GM19452 (cell line): ENCODE results near the gene ALG12.
"Not testable (repeated sequence)": the region's sequence is repeated elsewhere in the genome, so short reads cannot be mapped to it uniquely, and the experiment has no call there.

Source experiments
- ATAC-seq: cut with Tn5 transposase; IDR thresholded peaks from one replicate; pipeline ENCODE4 v1.9.1; 2021; ENCODE audit not compliant: unreplicated experiment

The ALG12 gene

DNA sequence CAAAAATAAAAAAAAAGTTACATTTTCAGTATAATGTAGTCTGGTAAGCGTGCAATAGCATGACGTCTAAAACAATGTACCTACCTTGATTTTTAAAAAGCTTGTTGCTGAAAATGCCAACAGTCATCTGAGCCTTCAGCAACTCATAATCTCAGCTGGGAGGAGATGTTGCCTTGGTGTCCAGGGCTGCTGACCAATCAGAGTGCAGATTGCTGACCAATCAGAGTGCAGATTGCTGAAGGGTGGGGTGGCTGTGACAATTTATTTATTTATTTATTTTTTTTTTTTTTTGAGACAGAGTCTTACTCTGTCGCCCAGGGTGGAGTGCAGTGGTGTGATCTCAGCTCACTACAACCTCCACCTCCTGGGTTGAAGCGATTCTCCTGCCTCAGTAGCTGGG lies 46.8 kb downstream of the ALG12 start:
- ATAC-seq: no peak

DNA sequence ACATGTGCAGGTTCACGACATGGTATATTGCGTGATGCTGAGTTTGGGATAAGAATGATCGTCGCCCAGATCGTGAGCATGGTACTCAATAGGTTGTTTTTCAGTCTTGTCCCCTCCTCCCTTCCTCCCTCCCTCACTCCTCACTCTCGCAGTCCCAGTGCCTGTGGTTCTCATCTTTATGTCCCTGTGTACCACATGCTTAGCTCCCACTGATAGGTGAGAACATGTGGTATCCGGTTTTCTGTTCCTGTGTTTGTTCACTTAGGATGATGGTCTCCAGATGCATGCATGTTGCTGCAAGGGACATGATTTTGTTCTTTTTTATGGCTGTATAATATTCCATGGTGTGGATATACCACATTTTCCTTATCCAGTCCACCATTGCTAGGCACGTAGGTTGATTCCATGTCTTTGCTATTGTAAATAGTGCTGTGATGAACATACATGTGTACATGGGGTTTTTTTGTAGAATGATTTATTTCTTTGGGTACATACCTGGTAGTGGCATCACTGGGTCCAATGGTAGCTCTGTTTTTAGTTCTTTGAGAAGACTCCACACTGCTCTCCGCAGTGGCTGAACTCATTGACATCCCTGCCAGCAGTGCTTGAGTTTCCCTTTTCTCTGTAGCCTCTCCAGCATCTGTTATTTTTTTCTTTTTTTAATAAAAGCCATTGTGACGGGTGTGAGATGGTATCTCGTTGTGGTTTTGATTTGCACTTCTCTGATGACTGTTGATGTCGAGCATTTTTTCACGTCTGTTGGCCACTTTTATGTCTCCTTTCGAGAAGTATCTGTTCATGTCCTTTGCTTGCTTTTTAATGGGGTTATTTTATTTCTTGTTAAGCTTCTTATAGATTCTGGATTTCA lies 48.2 kb downstream of the ALG12 start:
- ATAC-seq: no peak

GRCh38 chr22:49869086-49869830 lies 49.0 kb downstream of the ALG12 start:
- ATAC-seq: no peak

DNA sequence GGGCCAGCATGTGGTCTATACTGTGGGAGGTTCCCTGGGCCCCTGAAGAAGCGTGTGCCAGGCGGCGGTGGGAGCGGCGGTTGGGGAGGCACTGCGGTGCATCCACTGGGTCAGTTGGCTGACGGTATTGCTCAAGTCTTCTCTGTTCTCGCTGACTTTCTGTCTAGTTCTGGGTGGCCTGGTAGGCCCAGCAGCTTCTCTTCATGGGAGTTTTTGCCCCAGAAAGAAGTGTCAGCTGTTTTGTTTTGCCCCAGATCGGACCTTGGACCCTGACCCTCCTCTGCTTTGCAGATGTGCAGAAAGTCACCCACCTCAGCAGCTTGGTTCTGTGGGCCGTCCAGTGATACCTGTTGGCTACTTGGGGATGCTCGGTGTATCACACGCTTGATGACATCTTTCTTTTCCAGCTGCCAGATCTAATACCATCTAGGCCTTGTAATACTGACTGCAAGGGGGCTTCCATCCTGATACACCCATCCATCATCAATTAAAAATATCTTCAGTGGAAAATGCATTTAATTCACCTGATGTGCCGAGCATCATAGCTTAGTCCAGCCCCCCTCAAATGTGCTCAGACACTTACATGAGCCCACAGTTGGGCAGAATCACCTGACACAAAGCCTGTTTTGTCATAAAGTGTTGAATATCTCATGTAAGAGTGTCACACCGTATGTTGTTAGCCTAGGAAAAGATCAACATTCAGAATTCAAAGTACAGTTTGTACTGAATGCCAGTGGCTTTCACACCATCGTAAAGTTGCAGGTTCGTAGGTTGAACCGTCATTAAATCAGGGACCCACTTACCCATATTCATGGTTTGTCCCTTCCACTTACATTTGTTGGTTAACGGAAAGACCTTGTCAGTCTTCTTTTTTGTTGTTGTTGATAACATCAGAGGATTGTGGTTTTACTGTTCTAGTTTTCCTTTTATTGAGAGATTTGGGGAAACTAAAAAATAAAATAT lies 50.7 kb downstream of the ALG12 start:
- no peak for ATAC-seq

DNA sequence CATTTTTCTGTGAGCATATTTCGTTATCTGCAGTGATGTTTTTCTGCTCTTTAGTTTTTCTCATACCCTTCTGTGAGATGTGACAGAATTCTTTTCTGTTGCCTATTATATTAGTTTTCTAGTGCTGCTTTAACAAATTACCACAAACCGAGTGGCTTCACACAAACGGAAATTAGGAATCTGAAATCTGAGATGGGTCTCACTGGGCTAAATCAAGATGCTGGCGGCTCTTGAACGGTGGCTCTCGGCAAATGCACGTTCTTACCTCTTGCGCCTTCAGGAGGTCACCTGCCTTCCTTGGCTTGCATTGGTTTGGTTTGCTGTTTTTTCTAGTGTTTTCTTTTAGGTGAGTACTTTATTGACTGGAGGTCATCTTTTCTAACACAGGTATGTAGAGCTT lies 51.6 kb downstream of the ALG12 start:
- no peak for ATAC-seq

DNA sequence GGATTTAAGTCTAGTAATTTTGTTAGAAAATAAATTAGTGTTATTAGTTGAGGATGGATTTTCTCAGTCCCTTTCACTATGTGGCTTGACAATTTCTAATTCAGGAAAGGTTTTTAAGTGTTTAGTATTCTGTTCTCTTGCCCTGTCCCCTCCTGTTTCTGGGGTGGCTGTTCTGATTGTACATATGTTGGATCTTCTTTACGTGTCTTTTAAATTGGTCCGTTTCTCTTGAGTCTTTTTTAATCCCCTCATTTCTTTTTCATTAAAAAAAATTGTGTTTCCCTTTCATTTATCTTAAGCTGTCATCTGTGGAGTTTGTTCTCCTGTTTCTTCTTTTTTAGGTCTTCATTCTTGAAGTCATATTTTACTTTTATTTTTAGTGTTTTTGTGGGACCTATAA lies 52.1 kb downstream of the ALG12 start:
- no peak for ATAC-seq

- no peak for ATAC-seq
These were observed 53.1 kb downstream of the ALG12 start for GRCh38 chr22:49865156-49865555.

DNA sequence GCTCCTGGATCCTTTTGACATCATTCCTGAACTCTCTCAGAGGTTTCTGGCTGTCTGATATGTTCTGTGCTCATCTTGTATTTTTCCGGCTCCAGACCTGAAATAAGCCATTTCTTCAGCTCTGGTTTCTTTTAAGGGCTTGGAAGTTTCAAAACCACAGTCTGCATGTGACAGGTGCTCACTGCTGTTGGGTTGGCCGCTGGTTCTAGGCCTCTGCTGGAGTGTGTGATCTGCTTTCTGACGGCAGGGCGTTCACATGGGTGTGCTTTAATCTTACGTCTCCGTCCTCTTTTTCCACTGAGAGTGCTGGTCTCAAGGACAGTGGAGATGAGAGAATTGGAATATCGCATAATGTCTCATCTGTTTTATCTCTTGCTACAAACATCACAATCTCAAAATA lies 54.3 kb downstream of the ALG12 start:
- ATAC-seq: no peak

DNA sequence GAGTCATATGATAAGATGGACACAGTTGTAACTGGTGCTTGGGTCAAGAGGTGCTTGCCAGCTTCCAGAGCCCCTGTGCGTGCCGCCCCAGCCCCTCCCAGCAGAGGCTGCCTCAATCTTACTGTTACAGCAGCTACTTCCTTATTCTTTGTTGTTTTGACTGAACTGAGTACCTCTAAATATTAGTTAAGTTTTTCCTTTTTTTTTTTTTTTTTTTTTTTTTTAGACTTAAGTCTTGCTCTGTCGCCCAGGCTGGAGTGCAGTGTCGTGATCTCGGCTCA lies 55.8 kb downstream of the ALG12 start:
- ATAC-seq: no peak

GRCh38 chr22:49861642-49862495 lies 56.4 kb downstream of the ALG12 start:
- ATAC-seq: no peak

DNA sequence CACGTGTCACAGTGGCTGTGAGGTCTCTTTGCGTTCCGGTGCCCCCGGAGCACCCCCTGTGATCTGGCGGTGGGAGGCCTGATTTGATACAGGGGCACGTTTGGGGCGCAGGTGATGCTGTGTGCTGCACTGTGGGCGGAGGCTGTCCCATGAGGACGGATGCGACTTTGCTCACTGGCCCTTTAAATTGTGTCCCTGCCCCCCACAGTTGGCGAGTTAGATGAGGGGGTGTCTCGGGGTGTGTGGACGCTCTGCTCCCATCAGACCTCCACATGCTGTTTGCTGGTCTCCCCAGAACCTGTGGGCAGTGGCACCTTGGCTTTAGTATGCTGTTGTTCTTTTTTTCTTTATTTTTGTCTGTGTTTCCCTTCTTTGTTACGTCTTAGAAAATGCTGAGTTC lies 59.4 kb downstream of the ALG12 start:
- no peak for ATAC-seq

GRCh38 chr22:49856766-49857618 lies 61.2 kb downstream of the ALG12 start:
- no peak for ATAC-seq

DNA sequence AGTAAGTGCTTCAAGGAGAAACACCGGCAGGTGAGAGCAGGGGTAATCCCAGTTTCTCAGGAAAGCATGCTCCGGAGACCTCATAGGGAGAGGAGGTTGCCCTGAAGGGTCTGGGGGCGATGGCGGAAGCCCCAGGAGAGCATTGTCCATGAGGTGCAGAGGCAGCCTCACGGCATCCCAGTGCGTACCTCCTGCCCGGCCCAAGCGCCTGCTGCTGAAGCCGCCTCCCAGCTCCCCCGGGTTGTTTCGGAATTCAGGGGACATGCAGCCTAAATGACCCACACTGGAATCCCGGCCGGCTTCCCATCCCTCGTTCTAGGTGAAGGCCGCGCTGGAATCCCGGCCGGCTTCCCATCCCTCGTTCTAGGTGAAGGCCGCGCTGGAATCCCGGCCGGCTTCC lies 61.9 kb downstream of the ALG12 start:
- ATAC-seq: no peak

- ATAC-seq: no peak
These were observed 62.9 kb downstream of the ALG12 start for GRCh38 chr22:49855251-49855911.

DNA sequence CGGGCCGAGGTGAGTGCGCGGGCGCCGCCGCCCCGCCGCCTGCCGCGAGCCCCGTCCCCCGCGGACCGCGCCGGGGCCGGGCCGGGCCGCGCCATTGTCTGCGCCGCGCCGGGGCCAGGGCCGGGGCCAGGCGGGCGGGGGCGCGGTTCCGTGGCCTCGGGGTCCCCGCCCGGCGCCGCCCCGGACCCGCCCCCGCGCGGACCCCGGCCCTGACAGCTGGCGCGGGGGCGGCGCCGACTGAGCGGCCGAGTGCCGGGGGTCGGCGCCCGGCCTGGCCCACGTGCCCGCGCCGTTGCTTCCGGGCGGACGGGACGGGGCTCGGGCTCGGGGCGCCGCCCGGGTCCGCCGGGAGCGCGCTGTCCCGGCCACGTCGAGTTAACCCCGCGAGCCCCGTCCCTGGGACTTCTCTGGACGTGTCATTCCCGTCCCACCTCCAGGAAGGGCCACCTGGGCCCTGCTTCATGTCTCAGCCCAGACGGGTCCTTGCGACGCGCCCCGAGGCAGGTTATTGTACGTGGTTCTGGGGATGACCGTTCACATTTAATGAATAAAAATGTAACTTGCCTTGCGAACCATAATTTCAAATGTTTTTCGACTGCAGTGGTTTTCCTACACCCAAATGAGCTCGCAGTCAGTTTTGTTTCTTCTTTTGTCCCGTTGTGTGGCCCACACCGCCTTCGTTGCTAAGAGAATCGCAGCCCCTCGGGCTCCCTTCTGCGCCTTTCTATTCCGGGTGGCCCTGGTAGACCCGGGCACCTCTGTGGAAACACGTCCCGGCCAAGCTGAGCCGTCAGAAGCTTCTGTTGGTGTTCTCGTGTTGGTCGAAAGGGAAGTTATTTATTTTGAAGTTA lies 64.0 kb downstream of the ALG12 start:
- peak; percentile 32 for ATAC-seq

DNA sequence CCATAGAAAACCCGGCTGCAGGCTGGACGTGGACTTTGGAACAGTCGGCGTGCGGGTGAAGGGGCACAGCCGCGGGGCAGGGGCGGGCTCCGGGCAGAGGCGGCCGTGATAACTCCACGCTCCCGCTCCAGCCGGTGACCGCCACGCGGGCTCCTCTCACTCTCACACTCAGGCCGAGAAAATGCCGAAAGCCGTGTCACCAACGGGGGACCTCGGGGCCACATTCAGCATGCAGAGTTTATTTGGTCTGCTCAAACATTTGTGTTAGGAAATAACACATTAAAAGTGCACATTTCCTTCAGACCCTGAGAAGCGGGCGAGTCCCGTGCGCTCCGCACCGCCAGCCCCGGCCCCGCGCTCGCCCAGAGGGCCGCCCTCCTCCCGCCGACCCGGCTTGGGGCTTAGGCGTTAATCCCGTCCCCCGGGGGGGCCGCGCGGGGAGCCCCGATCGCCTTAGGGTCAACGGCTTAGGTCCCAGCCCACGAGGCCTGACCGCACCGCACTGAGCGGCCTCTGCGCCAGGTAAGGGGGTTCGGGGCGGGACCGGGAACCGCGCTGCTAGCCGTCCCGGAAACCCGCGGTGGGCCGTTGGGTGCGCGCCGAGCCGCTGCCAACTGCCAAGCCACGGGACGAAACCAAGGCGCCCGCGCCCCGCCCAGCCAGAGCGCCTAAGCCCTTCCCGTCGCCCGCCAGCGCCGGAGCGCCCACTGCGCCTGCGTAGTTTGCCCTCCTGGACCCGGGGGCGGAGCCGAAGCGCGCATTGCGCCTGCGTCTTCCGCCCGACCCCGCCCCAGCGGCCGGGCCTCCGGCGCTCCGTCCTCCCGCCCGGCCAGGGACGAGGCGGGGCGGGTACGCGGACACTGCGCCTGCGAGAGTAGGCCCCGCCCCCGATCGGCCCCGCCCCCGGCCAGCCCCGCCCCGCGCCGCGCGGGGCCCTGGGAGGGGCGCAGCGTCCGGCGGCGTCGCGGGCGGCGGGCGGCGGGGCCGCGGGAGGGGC lies 65.0 kb downstream of the ALG12 start, which contains the start of gene ZBED4:
Gene ZBED4 (plus strand): TSS at position 947 of the 997 bp plus-strand sequence. CDS start 29,819 bp downstream, outside the sequence.
- peak; percentile 75 for ATAC-seq

GRCh38 chr22:49852568-49852897 lies 65.7 kb downstream of the ALG12 start:
- ATAC-seq: not testable (repeated sequence)
